Activated CD8-positive, alpha-beta memory T cell treated with anti-CD3 and anti-CD28 coated beads for 36 hours (primary cell): Measurements from ENCODE around the gene ATP2B3. TPM values are rescaled to one million over a fixed set of nuclear protein-coding genes. Genes with fewer than 3 reads are reported as not detected.

Source experiments
- CTCF ChIA-PET: fragments of 350-600 bp; sonication (Branson Sonifier 250); formaldehyde crosslinking; loops from one replicate; lab custom pipeline; 2021; ENCODE audit warnings: antibody characterized with exemption; lab: Charles Lee
- POLR2A ChIA-PET: fragments of 350-600 bp; sonication (Branson Sonifier 250); formaldehyde crosslinking; loops from one replicate; lab custom pipeline; 2021; ENCODE audit warnings: antibody characterized with exemption; lab: Charles Lee
- total RNA-seq, 2 experiments: library from RNA; stranded (reverse); gene quantifications; one replicate each; pipeline ENCODE4 v1.2.3, GENCODE V29; 2021

ATP2B3 gene
- total RNA-seq, 2 experiments from 2014 or later: not detected

DNA sequence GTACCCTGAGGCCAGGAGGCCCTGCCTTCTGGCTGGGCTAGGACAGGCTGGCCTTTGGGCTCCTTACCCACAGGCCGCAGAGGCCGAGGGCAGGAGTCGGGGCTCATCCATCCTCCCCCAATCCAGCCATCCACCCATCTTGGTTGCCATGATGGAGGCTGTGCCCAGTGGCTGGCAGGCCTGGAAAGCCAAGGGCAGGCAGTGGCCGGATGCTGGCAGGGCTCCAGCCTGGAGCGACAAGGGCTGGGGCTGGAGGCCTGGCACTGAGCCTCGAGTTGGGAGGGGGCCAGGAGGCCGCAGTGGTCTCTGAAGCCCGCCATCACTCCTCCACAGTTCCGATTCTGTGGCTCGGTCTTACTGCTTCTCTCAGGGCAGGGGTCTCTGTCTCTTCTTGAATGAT lies 31.3 kb upstream of the ATP2B3 start:
- CTCF ChIA-PET: no interaction called here

DNA sequence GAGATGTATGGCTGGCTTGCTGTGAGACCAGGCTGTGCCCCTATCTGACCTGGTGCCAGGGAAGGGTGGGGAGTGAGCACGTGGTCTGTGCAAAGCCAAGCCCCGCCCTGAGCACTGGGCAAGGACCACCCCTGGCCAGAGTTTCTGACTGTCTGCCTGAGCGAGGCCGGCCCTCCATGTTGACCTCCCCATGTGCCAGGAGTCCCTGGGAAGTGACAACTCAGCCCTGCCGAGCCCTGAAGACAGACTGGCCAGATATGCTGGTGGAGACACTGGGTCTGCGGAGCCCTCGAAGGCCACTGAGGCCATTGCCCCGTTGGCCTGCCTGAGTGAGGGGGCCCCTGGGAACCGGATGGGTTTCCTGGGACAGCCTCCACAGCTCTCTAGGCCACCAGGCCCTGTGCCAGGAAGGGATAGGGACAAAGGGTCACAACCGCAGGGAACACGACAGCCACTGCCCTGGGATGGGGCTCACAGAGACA lies 29.8 kb upstream of the ATP2B3 start:
- CTCF ChIA-PET: no interaction called here
- POLR2A ChIA-PET: no interaction called here

More for the DNA sequence above, 31.3 kb upstream of the ATP2B3 start:
- POLR2A ChIA-PET: no interaction called here

DNA sequence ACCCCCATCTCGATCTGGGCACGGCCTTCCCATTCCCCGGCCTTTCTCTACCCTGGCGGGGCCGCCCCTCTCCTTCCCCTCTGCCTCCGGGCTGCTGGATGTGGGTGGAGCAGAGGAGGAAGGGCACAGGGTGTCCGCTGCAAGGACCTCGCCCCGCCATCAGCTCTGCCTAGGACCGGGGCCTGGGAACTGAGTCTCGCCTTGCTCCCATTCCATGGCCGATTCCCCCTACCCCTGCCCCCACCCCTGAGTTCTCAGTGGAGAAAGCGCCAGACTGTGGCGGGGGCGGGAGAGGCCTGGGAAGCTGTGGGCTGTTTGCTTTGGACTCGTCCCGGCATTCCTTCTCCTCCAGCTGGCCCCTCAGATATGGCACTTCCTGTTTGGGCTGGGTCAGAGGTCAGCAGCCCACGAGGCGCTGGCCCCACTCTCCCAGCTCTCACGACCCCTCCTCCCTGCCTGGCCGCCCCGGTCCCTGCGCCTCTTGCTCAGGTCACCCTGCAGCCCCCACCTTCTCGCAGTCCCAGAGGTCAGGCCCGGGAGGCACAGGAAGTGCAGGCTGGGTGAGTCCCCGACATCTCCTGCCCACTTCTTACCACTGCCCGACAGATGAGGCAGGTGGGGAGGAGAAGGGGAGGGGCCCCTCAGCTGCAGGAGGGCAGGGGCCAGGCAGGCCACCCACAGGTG lies 29.1 kb upstream of the ATP2B3 start:
- ChIA-PET POLR2A (no interaction called here), CTCF (no interaction called here)

DNA sequence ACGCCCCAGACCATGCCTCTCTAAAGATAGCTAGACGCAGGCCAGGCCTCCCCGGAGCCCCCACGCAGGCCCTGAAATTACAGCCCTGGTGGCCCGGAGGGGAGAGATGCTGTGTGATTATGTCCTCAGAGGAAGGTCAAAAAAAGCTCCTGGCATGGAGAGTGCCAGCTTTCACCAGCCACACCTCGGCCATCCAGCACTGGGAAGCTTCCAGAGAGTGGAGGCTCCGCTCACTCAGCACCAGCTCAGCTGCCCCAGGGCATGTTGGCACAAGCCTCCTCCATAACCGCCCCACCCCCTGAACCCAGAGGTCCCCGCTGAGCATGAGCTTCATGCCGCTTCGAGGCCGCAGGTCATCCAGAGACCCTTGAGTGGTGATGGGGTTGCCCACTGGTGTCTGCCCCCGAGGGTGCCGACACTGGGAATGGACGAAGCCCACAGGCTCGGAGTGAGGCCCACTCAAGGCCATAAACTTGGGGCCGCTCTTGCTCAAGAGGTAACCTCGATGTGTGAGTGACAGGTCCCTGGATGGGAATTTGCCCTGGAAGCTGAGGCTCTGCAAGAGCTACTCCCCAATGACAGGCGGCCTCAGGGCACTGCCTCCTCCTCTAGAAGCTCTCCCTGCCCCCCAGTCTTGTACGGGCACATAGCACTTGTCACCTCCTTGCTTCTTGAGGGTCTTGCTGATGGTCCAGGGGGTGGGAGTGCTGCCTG lies 27.1 kb upstream of the ATP2B3 start:
- CTCF ChIA-PET: interaction anchor here (1.0 kb wide), 1 partner anchor 19 kb away, joined by 3 read pairs; no protein-coding TSS in a partner anchor
- POLR2A ChIA-PET: no interaction called here

DNA sequence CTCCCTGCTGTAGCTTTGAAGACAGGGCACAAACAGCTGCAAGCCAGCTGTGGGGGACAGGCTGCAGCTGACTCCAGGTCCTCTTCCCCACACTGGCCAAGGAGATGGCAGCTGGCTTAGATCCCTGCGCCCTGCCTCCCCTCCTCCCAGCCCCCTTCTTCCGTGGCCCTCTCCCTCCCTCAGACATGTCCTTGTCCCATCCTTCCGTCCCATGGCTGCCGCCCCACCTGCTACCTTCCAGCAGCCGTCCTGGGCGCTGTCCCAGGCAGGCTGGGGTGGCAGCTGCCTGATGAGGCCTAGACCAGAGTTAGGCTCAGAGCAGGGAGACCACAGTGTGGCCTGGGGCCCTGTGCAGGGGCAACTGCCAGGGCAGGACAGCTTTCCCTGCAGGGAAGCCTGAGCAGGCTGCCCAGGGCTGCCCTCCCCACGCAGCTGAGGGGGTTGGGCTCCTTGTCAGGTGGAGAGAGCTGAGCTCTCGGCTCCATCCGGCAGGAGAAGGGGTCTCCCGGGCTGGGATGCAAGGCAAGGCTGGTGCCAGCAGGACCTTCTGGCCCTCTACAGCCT lies 26.0 kb upstream of the ATP2B3 start:
- POLR2A ChIA-PET: no interaction called here

DNA sequence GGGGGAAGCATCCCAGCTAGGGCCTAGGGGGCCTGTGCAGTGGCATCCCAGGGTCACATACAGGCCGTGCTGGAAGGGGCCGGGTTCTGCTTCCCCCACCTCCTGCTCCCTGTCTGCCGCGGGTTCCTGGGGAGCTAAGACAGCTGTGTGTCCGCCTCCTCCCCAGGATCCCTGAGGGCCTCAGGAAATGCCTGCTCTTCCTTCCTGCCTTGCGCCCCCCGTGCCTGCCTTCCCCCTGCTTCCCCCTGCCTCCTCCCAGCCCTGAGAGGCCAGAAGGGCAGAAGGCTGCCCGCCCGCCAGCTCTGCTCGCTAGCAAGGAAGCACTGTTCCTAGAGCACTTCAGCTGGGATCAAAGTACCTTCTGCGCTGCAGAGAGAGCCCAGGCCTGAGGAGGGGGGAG lies 25.5 kb upstream of the ATP2B3 start:
- POLR2A ChIA-PET: no interaction called here
- CTCF ChIA-PET: no interaction called here

More for the DNA sequence above, 26.0 kb upstream of the ATP2B3 start:
- CTCF ChIA-PET: no interaction called here

DNA sequence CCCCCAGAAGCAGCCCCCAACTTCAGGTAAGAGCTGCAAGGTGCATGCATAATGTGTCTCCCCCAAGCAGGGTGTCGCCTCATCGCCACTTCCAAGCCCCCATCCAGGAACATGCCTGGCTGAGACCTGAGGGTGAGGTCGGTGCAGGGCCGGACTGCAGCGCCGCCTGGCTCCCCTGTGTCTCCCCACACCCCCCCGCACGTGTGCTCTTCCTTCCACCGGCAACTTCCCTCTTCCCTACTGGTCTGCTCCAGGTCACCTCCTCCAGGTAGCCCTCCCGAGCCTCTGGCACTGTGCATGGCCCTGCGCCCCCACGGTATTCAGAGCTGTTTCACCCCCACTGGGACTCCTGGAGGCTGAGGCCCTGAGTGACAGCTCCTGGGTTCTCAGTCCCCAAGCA lies 24.9 kb upstream of the ATP2B3 start:
- POLR2A ChIA-PET: no interaction called here
- CTCF ChIA-PET: no interaction called here

DNA sequence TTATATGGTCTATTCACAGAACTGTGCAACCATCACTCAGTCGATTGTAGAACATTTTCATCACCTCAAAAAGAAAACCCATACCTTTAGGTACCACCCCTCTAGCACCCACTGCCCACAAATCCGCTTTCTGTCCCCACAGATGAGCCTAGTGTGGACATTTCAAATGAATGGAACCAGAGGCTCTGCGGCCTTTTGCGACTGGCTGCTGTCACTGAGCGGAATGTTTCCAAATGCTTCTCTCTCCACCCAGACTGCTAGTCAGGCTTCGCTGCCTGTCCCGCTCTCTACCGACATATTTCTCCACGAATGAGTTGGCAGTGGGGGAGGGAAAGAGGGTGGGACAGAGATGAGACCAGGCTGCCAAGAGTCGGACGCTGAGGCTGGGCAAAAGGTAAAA lies 24.4 kb upstream of the ATP2B3 start:
- ChIA-PET CTCF (no interaction called here), POLR2A (no interaction called here)

DNA sequence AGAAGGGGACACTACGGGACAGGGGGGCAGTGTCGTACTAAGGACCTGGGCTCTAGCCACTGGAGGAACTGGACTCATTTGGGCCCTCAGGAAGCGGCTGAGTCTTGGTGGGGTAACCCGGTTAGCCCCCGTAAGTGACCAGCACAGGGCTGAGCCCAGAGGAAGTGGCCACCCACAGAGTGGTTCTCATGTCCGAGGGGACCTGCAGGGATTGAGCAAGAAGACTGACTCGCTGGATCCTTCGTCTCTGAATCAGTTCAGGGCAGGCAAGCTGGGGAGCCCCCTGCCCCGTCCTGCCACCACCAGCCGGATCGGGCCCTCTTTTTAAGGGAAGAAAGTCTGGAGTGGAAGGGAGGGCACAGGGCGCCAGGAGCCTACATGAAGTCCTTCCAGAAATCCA lies 23.4 kb upstream of the ATP2B3 start:
- ChIA-PET POLR2A (no interaction called here), CTCF (no interaction called here)

DNA sequence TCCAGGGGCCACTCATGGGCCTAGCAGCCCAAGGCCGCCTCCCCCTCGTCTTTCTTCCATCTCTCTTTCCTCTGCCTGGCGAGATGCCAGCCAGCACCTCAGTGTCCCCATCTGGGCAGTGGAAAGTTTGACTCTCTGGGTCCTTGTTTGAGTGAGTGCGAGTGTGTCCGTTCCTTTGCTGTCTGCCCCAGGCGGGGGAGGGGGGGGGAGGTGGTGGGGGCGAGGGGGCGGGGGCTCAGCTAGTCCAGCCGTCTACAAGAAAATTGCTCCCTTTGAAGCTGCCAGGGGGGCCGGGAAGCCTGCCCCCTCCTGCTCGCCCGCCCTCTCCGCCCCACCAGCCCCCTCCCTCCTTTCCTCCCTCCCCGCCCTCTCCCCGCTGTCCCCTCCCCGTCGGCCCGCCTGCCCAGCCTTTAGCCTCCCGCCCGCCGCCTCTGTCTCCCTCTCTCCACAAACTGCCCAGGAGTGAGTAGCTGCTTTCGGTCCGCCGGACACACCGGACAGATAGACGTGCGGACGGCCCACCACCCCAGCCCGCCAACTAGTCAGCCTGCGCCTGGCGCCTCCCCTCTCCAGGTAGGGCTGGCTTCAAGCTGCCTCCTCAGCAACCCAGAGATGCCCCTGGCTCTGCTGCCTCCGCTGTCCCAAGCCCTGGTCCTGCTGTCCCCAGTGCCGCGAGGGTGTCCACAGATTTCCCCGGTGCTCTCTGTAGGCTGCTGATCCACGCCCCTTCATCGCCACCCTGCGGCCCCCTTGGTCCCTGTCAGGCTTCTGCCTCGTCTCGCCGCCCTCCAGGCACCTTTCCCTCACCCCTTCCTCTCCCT lies 22.7 kb upstream of the ATP2B3 start, which contains the start of gene BGN:
Gene BGN, plus strand, starts transcription at position 440 of the 821 bp plus-strand sequence. CDS start 9,652 bp downstream, outside the sequence.
- ChIA-PET CTCF (no interaction called here), POLR2A (no interaction called here)

DNA sequence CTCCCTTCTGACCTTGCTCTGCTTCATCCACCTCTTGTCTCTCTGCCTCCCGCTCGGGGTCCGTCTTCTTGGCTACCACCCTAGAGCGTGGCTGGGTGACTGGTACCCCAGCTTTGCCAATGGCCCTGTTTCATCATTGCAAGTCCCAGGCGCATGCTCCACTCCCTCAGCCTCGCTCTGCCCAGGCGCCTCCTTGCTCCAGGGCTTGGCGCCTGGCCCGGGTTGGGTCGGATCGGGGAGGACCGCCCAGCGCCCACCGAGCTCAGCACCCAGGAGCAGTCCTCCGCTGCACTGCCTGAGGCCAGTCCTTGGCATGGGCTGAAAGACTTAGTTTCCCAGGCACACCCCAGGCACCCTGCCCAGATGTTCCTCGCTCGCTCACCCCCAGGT lies 22.1 kb upstream of the ATP2B3 start:
- ChIA-PET POLR2A (no interaction called here), CTCF (no interaction called here)

DNA sequence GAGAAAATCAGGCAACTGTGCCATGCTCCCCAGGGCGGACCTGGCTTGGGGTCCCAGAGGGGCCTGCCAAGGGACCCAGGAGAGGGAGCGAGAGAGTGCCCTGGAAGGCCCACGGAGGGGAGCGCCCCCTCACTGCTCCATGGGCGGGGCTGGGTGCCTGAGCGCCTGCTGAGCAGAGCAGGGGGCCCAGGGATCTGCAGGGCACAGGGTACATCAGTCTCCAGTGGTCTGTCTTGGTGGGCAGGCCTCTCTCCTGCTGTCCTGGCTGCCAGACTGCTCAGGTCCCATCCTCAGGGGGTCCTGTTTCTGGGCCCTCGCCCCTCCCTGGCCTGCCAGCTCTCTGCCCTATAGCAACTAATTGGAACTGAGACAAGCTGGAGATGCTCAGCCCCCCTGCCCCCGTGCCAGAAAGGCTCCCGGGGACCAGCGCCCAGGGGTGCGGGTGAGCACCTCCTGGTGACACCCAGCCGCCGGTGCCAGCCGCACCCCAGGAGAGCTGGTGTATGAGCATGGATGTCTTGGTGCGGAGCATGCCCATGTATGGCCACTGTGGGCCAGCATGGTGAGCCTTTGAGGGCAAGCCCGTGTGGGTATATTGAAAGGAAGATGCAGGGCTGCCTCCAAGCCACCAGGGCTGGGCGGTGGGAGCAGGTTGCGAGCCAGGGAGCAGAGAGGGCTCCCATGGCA lies 21.4 kb upstream of the ATP2B3 start:
- POLR2A ChIA-PET: no interaction called here
- CTCF ChIA-PET: no interaction called here

DNA sequence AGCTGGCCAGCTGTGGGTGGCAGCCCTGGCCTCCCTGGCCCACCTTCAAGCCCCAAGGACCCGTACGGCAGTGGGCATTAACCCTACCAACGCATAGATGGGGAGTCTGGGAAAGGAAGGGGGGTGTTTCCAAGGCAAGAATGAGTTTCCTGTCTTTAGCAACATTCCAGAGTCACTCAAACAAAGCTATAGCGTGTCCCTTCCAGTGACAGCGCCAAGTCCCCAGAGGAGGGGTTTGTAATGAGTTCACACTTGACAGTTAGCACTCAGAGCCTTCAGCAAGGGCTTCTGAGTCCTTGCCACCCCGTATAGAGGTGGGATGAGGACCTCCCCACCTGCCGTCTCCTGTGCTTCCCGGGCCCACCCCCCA lies 20.9 kb upstream of the ATP2B3 start:
- ChIA-PET POLR2A (no interaction called here), CTCF (no interaction called here)

DNA sequence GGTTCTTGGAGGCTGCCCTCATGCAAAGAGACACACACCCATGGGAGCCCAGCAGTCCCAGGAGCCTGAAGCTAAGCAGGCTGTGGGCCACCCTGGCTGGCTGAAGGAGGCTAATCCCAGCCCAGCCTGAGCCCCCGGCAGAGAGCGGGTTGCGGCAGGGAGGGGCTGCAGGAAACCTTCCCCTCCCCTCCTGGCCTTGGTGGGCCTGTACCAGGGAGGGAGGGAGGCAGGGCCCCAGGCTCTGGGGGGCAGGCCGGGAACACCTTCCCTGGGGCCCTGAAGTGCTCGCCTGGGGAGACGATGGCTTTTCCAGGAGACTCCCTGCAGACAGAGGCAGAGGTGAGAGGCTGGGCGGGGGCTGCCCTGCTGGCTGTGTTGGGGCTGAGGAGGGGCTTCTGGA lies 19.0 kb upstream of the ATP2B3 start:
- ChIA-PET CTCF (interaction anchor here (1.0 kb wide), 1 partner anchor 41 kb away, joined by 3 read pairs; no protein-coding TSS in a partner anchor), POLR2A (no interaction called here)

DNA sequence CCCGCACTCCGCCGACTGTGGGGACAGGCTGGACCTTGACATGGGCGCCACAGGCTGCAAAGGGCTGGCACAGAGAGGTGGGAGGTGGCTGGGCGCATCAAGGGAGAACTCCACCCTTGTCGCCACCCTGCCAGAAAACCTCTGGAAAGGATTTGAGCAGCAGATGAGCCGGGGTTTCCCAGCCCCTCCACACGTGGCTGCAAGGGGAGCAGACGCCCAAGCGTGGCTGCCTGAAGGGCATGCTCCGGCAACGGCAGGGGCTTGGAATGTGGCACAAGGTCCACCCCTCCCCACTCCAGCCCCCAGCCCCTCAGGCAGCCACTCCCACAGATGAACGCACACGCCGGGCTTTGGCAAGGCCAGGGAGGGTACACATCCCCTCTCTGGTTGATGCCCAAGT lies 18.1 kb upstream of the ATP2B3 start:
- CTCF ChIA-PET: no interaction called here
- POLR2A ChIA-PET: no interaction called here

DNA sequence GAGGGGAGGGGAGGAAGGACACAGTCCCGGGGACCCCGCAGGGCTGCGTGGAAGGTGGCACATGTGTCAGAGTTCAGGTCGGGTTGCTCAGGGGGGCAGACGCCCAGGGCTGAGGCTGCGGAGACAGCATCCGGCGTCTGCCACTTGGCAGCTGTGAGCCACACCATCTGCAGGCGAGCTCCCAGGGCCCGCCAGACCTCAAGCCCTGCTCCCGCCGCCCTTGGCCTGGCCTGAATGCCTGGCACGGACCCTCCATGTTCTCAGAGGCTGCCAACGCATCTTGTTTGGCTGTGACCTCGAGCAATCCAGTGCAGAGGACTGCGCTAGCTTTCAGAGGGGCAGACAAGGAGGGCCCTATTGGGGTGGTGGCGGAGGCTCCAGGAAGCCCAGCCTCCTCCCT lies 17.6 kb upstream of the ATP2B3 start:
- CTCF ChIA-PET: no interaction called here
- POLR2A ChIA-PET: no interaction called here

DNA sequence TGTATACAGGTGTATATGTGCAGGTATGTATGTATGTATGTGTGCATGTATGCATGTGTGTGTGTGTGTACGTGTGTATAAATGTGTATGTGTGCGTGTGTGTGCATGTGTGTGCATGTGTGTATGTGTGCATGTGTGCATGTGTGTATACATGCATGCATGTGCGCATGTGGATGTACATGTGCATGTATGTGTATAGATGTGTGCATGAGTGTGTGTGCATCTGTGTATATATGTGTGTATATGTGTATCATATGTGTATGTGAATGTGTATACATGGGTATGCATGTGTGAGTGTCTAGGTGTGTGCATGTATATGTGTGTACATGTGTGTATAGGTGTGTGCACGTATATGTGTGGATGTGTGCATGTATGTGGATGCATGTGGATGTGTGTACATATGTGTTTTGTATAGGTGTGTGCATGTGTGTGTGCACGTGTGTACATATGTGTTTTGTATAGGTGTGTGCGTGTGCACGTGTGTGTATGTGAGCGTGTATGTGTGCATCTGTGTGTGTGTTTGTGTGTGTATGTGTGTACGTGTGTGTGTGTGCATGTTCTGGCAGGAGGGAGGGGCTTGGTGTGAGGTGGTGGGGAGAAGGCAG lies 16.7 kb upstream of the ATP2B3 start:
- CTCF ChIA-PET: no interaction called here
- POLR2A ChIA-PET: no interaction called here

DNA sequence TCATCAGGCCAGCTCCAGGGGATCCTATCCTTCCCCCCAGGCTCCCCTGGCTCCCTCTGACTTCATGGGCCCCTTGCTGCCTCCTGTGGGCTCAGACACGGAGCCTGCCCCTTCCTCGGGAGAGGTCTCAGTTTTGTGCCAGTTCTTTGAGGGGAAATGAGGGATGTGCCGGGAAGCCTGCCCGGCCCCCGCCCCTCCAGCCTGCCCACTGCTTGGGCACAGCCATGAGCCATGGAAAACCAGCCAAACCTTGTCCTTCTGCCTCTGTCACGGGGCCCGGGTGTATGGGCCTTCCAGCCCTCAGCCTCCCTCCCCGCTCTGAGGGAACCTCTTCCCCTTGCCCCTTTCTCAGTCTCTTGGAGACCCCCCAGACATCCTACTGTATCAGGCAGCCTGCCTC lies 15.9 kb upstream of the ATP2B3 start:
- POLR2A ChIA-PET: no interaction called here
- CTCF ChIA-PET: no interaction called here

DNA sequence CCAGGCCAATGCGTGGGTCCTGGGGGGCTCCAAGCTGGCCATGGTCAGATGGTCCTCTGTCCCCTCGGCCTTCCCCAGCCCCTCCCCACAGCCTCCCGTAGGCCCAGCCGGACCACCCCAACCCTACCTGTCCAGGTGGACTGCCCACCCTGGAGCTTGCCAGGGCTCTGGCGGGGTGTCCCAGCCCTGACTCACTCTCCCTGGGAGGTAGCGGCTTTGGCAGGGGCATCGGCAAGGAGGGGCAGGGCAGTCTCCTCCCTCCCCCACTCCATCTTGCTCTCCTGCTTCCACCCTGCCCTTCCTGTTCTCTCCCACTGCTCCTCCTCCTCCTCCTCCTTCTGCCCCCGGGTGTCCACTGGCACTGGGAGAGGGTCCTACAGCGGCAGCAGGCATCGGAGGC lies 15.3 kb upstream of the ATP2B3 start:
- CTCF ChIA-PET: no interaction called here
- POLR2A ChIA-PET: no interaction called here
